GM23338 (cell line): ENCODE results near the gene HOXD4. TPM values are rescaled to one million over a fixed set of nuclear protein-coding genes. Genes with fewer than 3 reads are reported as not detected.
A peak's percentile ranks its signal among the peaks of the same experiment; 100 is the strongest.

ENCODE experiments used
- ATAC-seq: fragments of 200-7000 bp; cut with Tn5 transposase; 3 replicates; pipeline ENCODE4 v1.9.1; 2020
- DNase-seq: peaks from one replicate; pipeline ENCODE4 v3.0.0-alpha.2; 2015; ENCODE audit warnings: low spot score
- H2AFZ ChIP-seq: fragments of 200-600 bp; sonication (generic); 2 replicates; pipeline ENCODE4 v1.8.0; 2016; ENCODE audit warnings: antibody characterized with exemption, mild to moderate bottlenecking, moderate library complexity
- H3F3A ChIP-seq: fragments of 200-600 bp; sonication (generic); replicated peaks from 2 replicates; pipeline ENCODE4 v1.8.0; 2017; ENCODE audit warnings: antibody characterized with exemption, mixed run types, low read depth
- H3K27ac ChIP-seq: fragments of 200-600 bp; sonication (generic); 2 replicates; pipeline ENCODE4 v1.6.1; 2016; ENCODE audit warnings: low read depth
- H3K27me3 ChIP-seq: fragments of 200-600 bp; sonication (generic); 2 replicates; pipeline ENCODE4 v1.8.0; 2016; ENCODE audit warnings: mild to moderate bottlenecking, mixed run types, moderate library complexity; ENCODE audit not compliant: insufficient read depth
- H3K36me3 ChIP-seq: fragments of 200-600 bp; sonication (generic); 2 replicates; pipeline ENCODE4 v1.8.0; 2016; ENCODE audit warnings: mild to moderate bottlenecking; ENCODE audit not compliant: insufficient read depth
- H3K4me1 ChIP-seq: fragments of 200-600 bp; sonication (generic); 2 replicates; pipeline ENCODE4 v1.8.0; 2016; ENCODE audit warnings: mild to moderate bottlenecking, moderate library complexity; ENCODE audit not compliant: insufficient read depth
- H3K4me2 ChIP-seq: fragments of 200-600 bp; sonication (generic); 2 replicates; pipeline ENCODE4 v1.7.1; 2017; ENCODE audit warnings: mixed run types
- H3K4me3 ChIP-seq: fragments of 200-600 bp; sonication (generic); 2 replicates; pipeline ENCODE4 v1.6.1; 2016; ENCODE audit warnings: mixed run types
- H3K79me2 ChIP-seq: fragments of 200-600 bp; sonication (generic); replicated peaks from 2 replicates; pipeline ENCODE4 v1.8.0; 2017; ENCODE audit warnings: mild to moderate bottlenecking; ENCODE audit not compliant: insufficient read depth
- H3K9me2 ChIP-seq: fragments of 200-600 bp; sonication (generic); 2 replicates; pipeline ENCODE4 v1.8.0; 2017; ENCODE audit not compliant: insufficient read depth
- H4K20me1 ChIP-seq: fragments of 200-600 bp; sonication (generic); replicated peaks from 2 replicates; pipeline ENCODE4 v1.8.0; 2017; ENCODE audit warnings: mild to moderate bottlenecking; ENCODE audit not compliant: insufficient read depth
- H3K27ac Mint-ChIP-seq: 2 replicates; pipeline ENCODE4 v1.8.0; 2020; ENCODE audit warnings: inconsistent platforms, mild to moderate bottlenecking, moderate library complexity, mixed read lengths
- H3K27me3 Mint-ChIP-seq: 3 replicates; pipeline ENCODE4 v1.8.0; 2022; ENCODE audit warnings: low read depth, mild to moderate bottlenecking, moderate library complexity, mixed read lengths, inconsistent platforms; ENCODE audit not compliant: insufficient read depth, poor library complexity
- H3K36me3 Mint-ChIP-seq: 3 replicates; pipeline ENCODE4 v1.8.0; 2021; ENCODE audit warnings: low read depth, mild to moderate bottlenecking, inconsistent platforms, moderate library complexity, mixed read lengths
- H3K4me1 Mint-ChIP-seq: 3 replicates; pipeline ENCODE4 v1.8.0; 2020; ENCODE audit warnings: mild to moderate bottlenecking, inconsistent platforms, mixed read lengths
- H3K4me3 Mint-ChIP-seq: 3 replicates; pipeline ENCODE4 v1.8.0; 2021; ENCODE audit warnings: moderate library complexity, mild to moderate bottlenecking, inconsistent platforms, mixed read lengths
- H3K9me3 Mint-ChIP-seq: 3 replicates; pipeline ENCODE4 v1.8.0; 2020; ENCODE audit warnings: moderate library complexity, mild to moderate bottlenecking, inconsistent platforms, mixed read lengths
- EZH2phosphoT487 ChIP-seq: fragments of 200-600 bp; sonication (generic); IDR thresholded peaks from one replicate; pipeline ENCODE4 v1.8.1; 2018; ENCODE audit warnings: antibody characterized with exemption; ENCODE audit not compliant: unreplicated experiment
- NANOG ChIP-seq: IDR thresholded peaks from 2 replicates; pipeline ENCODE4 v1.6.1; 2016; ENCODE audit warnings: antibody characterized with exemption, borderline replicate concordance
- STAT1 ChIP-seq: IDR thresholded peaks from one replicate; pipeline ENCODE4 v1.6.1; 2016; ENCODE audit warnings: antibody characterized with exemption; ENCODE audit not compliant: unreplicated experiment
- ZNF331 ChIP-seq: fragments of 250-450 bp; sonication (Bioruptor Pico); IDR thresholded peaks from 2 replicates; pipeline ENCODE4 v1.5.0; 2020; ENCODE audit warnings: low read depth, mild to moderate bottlenecking, moderate library complexity
- polyA plus RNA-seq: library from polyadenylated mRNA; unstranded; fragments of >200 nt; fragmentation: Nextera tagmentation; extraction: Ambion mirVana; gene quantifications from 2 replicates; pipeline ENCODE4 v1.2.1, GENCODE V29; 2016
- total RNA-seq: library from RNA; depleted of rRNA; stranded (reverse); fragments of >200 nt; shearing (Covaris generic); gene quantifications from 2 replicates; pipeline ENCODE4 v1.2.3, GENCODE V29; 2014
- TF ChIP-seq, protein P1 (sequence below): fragments of 250-450 bp; sonication (Bioruptor Pico); IDR thresholded peaks from 2 replicates; pipeline ENCODE4 v1.5.0; 2020; ENCODE audit warnings: mild to moderate bottlenecking, moderate library complexity
- TF ChIP-seq, protein P2 (sequence below), 2 experiments: fragments of 200-600 bp in 1 of 2; sonication (generic) in 1 of 2; conservative IDR thresholded peaks; 2 replicates each; pipeline versions ENCODE4 v1.5.1 to v1.6.1; 2016 to 2017; ENCODE audit warnings: antibody characterized with exemption in 2 of 2, low read depth in 2 of 2, mild to moderate bottlenecking in 2 of 2, moderate library complexity in 1 of 2

HOXD4 gene
- total and polyA plus RNA-seq, 2 experiments from 2014 or later = not detected

DNA sequence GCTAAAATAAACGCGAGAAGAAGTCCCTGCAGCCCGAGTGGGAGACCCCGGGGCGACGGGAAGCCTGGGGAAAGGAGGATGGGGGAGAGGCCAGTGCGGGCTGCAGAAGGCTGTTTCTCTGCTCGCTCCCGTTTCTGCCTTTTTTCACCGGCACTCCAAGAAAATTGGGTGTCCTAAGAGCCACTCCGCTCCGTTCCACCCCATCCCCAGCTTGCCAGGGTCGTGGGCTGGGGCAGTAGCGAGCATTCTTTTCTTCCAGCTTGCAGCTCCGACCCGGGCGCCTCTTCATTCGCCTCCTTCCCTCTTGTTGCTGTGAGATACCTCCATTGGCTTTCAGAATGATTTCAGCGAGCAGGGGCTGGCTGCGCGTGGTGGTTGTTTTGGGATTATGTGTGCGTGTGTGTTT lies 6.8 kb downstream of the HOXD4 start (continued):
- TF ChIP-seq, protein P1, sequence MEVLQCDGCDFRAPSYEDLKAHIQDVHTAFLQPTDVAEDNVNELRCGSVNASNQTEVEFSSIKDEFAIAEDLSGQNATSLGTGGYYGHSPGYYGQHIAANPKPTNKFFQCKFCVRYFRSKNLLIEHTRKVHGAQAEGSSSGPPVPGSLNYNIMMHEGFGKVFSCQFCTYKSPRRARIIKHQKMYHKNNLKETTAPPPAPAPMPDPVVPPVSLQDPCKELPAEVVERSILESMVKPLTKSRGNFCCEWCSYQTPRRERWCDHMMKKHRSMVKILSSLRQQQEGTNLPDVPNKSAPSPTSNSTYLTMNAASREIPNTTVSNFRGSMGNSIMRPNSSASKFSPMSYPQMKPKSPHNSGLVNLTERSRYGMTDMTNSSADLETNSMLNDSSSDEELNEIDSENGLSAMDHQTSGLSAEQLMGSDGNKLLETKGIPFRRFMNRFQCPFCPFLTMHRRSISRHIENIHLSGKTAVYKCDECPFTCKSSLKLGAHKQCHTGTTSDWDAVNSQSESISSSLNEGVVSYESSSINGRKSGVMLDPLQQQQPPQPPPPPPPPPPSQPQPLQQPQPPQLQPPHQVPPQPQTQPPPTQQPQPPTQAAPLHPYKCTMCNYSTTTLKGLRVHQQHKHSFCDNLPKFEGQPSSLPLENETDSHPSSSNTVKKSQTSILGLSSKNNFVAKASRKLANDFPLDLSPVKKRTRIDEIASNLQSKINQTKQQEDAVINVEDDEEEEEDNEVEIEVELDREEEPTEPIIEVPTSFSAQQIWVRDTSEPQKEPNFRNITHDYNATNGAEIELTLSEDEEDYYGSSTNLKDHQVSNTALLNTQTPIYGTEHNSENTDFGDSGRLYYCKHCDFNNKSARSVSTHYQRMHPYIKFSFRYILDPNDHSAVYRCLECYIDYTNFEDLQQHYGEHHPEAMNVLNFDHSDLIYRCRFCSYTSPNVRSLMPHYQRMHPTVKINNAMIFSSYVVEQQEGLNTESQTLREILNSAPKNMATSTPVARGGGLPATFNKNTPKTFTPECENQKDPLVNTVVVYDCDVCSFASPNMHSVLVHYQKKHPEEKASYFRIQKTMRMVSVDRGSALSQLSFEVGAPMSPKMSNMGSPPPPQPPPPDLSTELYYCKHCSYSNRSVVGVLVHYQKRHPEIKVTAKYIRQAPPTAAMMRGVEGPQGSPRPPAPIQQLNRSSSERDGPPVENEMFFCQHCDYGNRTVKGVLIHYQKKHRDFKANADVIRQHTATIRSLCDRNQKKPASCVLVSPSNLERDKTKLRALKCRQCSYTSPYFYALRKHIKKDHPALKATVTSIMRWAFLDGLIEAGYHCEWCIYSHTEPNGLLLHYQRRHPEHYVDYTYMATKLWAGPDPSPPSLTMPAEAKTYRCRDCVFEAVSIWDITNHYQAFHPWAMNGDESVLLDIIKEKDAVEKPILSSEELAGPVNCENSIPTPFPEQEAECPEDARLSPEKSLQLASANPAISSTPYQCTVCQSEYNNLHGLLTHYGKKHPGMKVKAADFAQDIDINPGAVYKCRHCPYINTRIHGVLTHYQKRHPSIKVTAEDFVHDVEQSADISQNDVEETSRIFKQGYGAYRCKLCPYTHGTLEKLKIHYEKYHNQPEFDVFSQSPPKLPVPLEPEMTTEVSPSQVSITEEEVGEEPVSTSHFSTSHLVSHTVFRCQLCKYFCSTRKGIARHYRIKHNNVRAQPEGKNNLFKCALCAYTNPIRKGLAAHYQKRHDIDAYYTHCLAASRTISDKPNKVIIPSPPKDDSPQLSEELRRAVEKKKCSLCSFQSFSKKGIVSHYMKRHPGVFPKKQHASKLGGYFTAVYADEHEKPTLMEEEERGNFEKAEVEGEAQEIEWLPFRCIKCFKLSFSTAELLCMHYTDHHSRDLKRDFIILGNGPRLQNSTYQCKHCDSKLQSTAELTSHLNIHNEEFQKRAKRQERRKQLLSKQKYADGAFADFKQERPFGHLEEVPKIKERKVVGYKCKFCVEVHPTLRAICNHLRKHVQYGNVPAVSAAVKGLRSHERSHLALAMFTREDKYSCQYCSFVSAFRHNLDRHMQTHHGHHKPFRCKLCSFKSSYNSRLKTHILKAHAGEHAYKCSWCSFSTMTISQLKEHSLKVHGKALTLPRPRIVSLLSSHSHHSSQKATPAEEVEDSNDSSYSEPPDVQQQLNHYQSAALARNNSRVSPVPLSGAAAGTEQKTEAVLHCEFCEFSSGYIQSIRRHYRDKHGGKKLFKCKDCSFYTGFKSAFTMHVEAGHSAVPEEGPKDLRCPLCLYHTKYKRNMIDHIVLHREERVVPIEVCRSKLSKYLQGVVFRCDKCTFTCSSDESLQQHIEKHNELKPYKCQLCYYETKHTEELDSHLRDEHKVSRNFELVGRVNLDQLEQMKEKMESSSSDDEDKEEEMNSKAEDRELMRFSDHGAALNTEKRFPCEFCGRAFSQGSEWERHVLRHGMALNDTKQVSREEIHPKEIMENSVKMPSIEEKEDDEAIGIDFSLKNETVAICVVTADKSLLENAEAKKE (CRISPR knock-in tag) = no peak

DNA sequence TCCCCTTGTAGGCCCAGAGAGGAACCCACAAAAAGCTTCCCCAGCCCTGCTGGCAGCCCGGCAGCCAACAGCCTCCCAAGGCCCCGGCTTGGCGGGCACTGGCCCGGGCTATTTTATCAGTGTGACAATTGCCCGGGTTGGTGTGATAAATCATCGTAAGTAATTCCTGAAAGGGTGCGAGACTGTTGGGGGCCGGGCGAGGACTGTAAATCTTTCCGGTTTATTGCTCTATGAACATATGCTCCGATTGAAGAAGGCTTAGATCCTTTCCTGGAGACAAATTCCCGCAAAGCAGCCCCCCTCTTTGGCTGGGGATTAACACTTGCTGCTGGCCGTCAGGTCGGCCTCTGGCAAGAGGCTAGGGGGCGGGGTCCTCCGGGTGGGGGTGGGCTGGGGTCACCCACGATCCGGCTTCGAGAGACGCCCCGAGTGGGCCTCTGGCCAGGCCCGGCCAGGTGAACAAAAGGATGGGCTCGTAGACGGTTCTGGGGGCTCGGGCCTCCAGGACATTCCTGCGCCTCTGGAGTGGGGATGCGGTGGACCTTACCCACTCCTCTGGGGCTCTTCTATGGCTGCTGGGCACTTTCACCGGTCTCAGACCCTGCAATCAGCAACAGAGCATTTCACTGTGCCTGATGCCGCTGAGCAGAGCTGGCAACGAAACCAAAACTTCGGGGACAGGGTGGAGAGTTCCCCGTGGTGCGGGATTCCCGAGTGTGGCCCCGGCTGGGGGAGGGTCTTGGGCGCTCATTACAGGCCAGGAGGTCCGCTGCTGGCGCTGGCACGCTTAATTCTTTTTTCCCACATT lies 7.7 kb downstream of the HOXD4 start:
- Histone ChIP-seq H3K4me2 (no peak overlapping the region), H3K9me2 (no peaks in the 10 kb centered on the region), H4K20me1 (peaks cover 51% of the 10 kb centered on the region), H3K27me3 (peaks cover 100% of the 10 kb centered on the region), H3K27ac (no peak overlapping the region), H3K4me3 (no peak overlapping the region), H3K79me2 (no peaks in the 10 kb centered on the region), H2AFZ (no peak overlapping the region), H3F3A (peaks cover 34% of the 10 kb centered on the region), H3K4me1 (peaks cover 60% of the 10 kb centered on the region), H3K36me3 (no peaks in the 10 kb centered on the region)
- ATAC-seq = peak; percentile 5; the same call in 2 of the 3 replicates
- Mint-ChIP-seq H3K9me3 (peaks cover 6% of the 10 kb centered on the region; the same call in 2 of the 3 replicates), H3K4me1 (peaks cover 42% of the 10 kb centered on the region), H3K27ac (no peak overlapping the region), H3K36me3 (no peaks in the 10 kb centered on the region), H3K27me3 (peaks cover 99% of the 10 kb centered on the region), H3K4me3 (no peak overlapping the region)
- DNase-seq = peak; percentile 38
- no peak for TF ChIP-seq NANOG
- TF ChIP-seq STAT1 = no peak
- TF ChIP-seq EZH2phosphoT487 = peak; percentile 32
- TF ChIP-seq, protein P1 (CRISPR knock-in tag) = no peak
- TF ChIP-seq ZNF331 (CRISPR knock-in tag) = no peak
- TF ChIP-seq, protein P2, sequence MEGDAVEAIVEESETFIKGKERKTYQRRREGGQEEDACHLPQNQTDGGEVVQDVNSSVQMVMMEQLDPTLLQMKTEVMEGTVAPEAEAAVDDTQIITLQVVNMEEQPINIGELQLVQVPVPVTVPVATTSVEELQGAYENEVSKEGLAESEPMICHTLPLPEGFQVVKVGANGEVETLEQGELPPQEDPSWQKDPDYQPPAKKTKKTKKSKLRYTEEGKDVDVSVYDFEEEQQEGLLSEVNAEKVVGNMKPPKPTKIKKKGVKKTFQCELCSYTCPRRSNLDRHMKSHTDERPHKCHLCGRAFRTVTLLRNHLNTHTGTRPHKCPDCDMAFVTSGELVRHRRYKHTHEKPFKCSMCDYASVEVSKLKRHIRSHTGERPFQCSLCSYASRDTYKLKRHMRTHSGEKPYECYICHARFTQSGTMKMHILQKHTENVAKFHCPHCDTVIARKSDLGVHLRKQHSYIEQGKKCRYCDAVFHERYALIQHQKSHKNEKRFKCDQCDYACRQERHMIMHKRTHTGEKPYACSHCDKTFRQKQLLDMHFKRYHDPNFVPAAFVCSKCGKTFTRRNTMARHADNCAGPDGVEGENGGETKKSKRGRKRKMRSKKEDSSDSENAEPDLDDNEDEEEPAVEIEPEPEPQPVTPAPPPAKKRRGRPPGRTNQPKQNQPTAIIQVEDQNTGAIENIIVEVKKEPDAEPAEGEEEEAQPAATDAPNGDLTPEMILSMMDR (conservative IDR thresholded peaks at IDR 0.05; ENCODE audit: low read depth in 2 of 2) = no peak
